SK-N-SH treated with all-trans-retinoic acid at 6 μM for 48 hours (cell line): ENCODE measurements around the gene MAPK10.

Source experiments
- ATAC-seq: fragments of 200-7000 bp; cut with Tn5 transposase; 3 replicates; pipeline ENCODE4 v1.9.1; 2020; ENCODE audit warnings: mild to moderate bottlenecking, moderate library complexity
- ARNTL ChIP-seq: fragments of 450-650 bp; formaldehyde crosslinking; IDR thresholded peaks from 2 replicates; pipeline ENCODE4 v1.5.0; 2020; ENCODE audit warnings: low read depth, mild to moderate bottlenecking, moderate library complexity, borderline replicate concordance
- CREB5 ChIP-seq: fragments of 250-450 bp; sonication (Bioruptor Pico); IDR thresholded peaks from 2 replicates; pipeline ENCODE4 v1.5.1; 2020; ENCODE audit warnings: low read depth, mild to moderate bottlenecking, moderate library complexity
- CSDC2 ChIP-seq: fragments of 250-450 bp; sonication (Bioruptor Pico); IDR thresholded peaks from 2 replicates; pipeline ENCODE4 v1.5.0; 2020; ENCODE audit warnings: mild to moderate bottlenecking, moderate library complexity
- CSRNP3 ChIP-seq: fragments of 250-450 bp; sonication (Bioruptor Pico); IDR thresholded peaks from 2 replicates; pipeline ENCODE4 v1.5.1; 2021; ENCODE audit warnings: mild to moderate bottlenecking, moderate library complexity
- GLIS3 ChIP-seq: fragments of 250-450 bp; sonication (Bioruptor Pico); IDR thresholded peaks from 2 replicates; pipeline ENCODE4 v1.5.0; 2020; ENCODE audit warnings: mild to moderate bottlenecking, moderate library complexity
- ISL1 ChIP-seq: fragments of 250-450 bp; sonication (Bioruptor Pico); IDR thresholded peaks from 2 replicates; pipeline ENCODE4 v2.1.2; 2022; ENCODE audit warnings: mild to moderate bottlenecking, moderate library complexity
- OSR1 ChIP-seq: fragments of 250-450 bp; sonication (Bioruptor Pico); IDR thresholded peaks from 2 replicates; pipeline ENCODE4 v1.8.0; 2022; ENCODE audit warnings: moderate library complexity, mild to moderate bottlenecking, inconsistent platforms
- POU6F1 ChIP-seq: fragments of 250-450 bp; sonication (Bioruptor Pico); IDR thresholded peaks from 2 replicates; pipeline ENCODE4 v1.8.0; 2021; ENCODE audit warnings: low read depth, mild to moderate bottlenecking, moderate library complexity, borderline replicate concordance
- PPARA ChIP-seq: fragments of 250-450 bp; sonication (Bioruptor Pico); IDR thresholded peaks from 2 replicates; pipeline ENCODE4 v1.5.0; 2020; ENCODE audit warnings: mild to moderate bottlenecking, borderline replicate concordance
- TCF4 ChIP-seq: fragments of 250-450 bp; sonication (Bioruptor Pico); IDR thresholded peaks from 2 replicates; pipeline ENCODE4 v1.8.0; 2021; ENCODE audit warnings: mild to moderate bottlenecking, moderate library complexity, borderline replicate concordance
- TSHZ2 ChIP-seq: fragments of 250-450 bp; sonication (Bioruptor Pico); IDR thresholded peaks from 2 replicates; pipeline ENCODE4 v1.5.0; 2020; ENCODE audit warnings: mild to moderate bottlenecking, moderate library complexity
- ZFP3 ChIP-seq: fragments of 250-450 bp; sonication (Bioruptor Pico); IDR thresholded peaks from 2 replicates; pipeline ENCODE4 v1.5.0; 2020; ENCODE audit warnings: mild to moderate bottlenecking, moderate library complexity
- ZFP30 ChIP-seq: fragments of 450-650 bp; formaldehyde crosslinking; IDR thresholded peaks from 2 replicates; pipeline ENCODE4 v1.5.0; 2022; ENCODE audit warnings: mild to moderate bottlenecking, moderate library complexity
- ZNF565 ChIP-seq: fragments of 450-650 bp; formaldehyde crosslinking; conservative IDR thresholded peaks from 2 replicates; pipeline ENCODE4 v1.5.0; 2020; ENCODE audit warnings: low read depth, mild to moderate bottlenecking, moderate library complexity
- ZNF70 ChIP-seq: fragments of 450-650 bp; formaldehyde crosslinking; IDR thresholded peaks from 2 replicates; pipeline ENCODE4 v1.5.0; 2020; ENCODE audit warnings: mild to moderate bottlenecking, moderate library complexity

Gene MAPK10

GRCh38 chr4:86013621-86014020 lies 346.2 kb downstream of the MAPK10 start:
- peak; percentile 58; the same call in 1 of the 2 replicates for TF ChIP-seq ISL1 (CRISPR knock-in tag)
- TF ChIP-seq TSHZ2, result no peak
- TF ChIP-seq GLIS3 (CRISPR knock-in tag), result no peak
- TF ChIP-seq PPARA, result no peak
- TF ChIP-seq, all 23 proteins: peak for 1
- peak; percentile 44; the same call in 2 of the 3 replicates for ATAC-seq

- ATAC-seq, result no peak
- TF ChIP-seq ISL1 (CRISPR knock-in tag) (peak; percentile 85), GLIS3 (CRISPR knock-in tag) (no peak)
These were observed 348.7 kb downstream of the MAPK10 start for GRCh38 chr4:86011117-86011516.

GRCh38 chr4:86007042-86007441 lies 352.8 kb downstream of the MAPK10 start:
- TF ChIP-seq PPARA (no peak), POU6F1 (no peak), ZNF70 (CRISPR knock-in tag) (no peak), GLIS3 (CRISPR knock-in tag) (no peak), ZFP3 (CRISPR knock-in tag) (no peak)
- ATAC-seq, result no peak

GRCh38 chr4:86006057-86006456 lies 353.8 kb downstream of the MAPK10 start:
- no peak for ATAC-seq

GRCh38 chr4:86004030-86004429 lies 355.8 kb downstream of the MAPK10 start:
- TF ChIP-seq ISL1 (CRISPR knock-in tag), result peak; percentile 33; the same call in 1 of the 2 replicates
- TF ChIP-seq CREB5 (CRISPR knock-in tag), result no peak
- no peak for TF ChIP-seq CSRNP3 (CRISPR knock-in tag)
- no peak for TF ChIP-seq CSDC2 (CRISPR knock-in tag)
- TF ChIP-seq ARNTL (CRISPR knock-in tag), result no peak
- no peak for TF ChIP-seq POU6F1
- no peak for TF ChIP-seq ZNF70 (CRISPR knock-in tag)
- no peak for ATAC-seq

More at GRCh38 chr4:86006057-86006456, 353.8 kb downstream of the MAPK10 start:
- TF ChIP-seq ZFP30 (CRISPR knock-in tag) (no peak), POU6F1 (no peak), ZNF565 (CRISPR knock-in tag) (no peak), OSR1 (CRISPR knock-in tag) (no peak), TCF4 (CRISPR knock-in tag) (no peak)
